ENCODE results near the gene SLC25A51.
A peak's percentile ranks its signal among the peaks of the same experiment; 100 is the strongest.
"Not testable (repeated sequence)": the region's sequence is repeated elsewhere in the genome, so short reads cannot be mapped to it uniquely, and the experiment has no call there.

SLC25A51 gene

DNA sequence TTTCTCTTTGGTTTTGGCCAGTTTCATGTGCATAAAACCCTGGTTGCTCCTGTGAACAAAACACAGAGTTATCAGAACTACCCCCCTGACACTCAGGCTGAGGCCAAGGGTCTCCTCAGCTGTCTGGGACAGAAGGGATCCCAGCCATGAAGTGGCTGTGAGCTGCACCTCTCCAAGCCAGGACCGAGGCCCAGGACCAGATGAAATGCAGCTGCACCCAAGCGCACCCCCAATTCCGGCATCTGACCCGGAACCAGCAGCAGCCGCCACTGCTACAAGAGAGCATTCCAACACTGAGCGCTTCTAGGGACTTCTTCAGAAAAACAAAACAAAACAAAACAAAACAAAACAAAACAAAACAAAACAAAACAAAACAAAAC lies 16.0 kb upstream of the SLC25A51 start:
- DNase-seq (ENCODE audit: low read depth in 2 of 2) = no peak

DNA sequence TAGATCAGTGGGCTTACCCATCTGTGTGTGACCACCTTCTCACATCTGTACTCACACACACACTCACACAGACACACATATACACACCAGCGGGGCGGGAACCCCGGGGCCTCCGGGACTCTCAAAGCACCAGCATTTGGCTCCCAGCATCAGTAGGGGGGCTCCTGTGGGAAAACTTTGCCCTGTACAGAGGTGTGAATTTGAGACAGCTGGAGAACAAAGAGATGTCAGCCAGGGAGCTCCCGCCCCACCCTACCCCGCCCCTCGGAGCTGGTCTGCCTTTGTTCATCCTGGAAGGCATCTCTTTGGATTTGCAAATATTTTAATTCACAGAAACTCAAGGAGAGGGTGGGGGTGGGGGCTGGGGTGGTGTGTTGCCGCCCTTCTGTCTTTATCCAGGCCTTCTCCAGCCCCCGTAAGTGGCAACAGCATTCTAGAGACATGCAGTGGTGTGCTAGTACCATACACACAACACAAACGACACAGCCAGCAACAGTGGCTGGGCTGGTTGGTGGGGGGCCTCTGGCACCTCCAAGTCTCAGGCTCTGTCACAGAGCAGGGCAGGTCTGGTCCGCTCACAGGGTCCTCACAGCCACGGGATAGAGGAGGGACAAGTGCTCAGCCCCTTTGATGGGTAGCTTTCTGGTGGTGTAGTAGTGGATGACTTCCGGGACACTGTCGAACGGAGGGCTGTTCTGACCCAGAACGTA lies 15.5 kb upstream of the SLC25A51 start:
- DNase-seq (ENCODE audit: low read depth in 2 of 2) = no peak

DNA sequence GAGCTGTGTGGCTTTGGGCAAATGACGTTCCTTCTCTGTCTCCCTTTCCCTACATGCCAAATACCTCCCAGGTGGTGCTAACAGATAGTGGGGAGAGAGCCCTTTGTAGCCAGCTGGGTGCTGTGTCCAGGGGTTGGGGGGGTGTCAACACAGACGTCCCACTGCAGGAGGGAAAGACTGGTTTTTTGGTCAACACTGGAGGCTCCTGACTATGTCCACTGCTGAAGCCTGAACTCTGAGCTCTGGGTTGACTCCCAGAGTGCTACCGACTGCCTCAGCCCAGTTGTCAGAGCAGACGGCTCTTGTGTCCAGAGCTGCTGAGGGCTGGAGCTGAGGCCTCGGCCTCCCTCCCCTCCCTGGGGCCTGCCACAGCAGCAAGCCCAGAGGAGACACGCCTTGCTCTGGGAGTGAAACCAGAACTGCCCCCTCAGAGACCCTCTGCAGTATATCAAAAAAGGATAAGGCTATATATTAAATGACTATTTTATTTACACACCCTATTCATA lies 14.8 kb upstream of the SLC25A51 start:
- DNase-seq (ENCODE audit: low read depth in 2 of 2) = no peak

DNA sequence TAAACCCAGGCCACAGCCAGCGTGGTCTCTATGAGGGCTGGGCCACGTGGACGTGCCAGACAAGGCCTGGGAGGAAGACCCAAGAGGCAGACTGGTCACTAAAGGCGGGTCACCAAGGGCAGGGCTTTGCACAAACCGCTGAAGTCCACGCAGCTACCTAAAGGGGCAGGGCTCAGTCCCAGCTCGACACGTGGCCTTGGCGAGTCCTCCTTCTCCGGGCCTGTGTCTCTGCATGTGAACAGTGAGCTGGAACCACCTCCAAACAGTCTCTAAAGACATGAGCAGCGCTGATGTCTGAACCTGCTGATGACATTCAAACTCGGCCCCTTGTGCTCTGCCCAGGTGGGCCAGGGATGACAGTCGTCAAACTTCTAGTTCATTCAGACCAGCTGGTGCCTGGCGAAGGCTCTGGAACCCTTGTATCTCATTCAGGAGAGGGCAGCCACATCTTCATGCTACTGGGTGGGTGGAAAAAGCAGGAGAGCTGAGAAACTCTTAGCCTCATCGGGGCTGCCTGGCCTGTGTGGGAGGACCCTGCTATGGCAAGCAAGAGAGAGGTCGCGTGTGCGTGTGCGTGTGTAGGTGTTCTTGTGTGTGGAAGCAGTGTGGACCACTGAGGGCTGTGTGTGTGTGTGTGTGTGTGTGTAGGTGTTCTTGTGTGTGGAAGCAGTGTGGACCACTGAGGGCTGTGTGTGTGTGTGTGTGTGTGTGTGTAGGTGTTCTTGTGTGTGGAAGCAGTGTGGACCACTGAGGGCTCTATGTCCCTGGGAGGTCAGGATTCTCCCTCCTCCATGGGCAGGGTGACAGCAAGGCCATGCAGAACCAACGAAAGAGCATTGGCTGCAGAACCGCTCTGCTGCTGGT lies 14.1 kb upstream of the SLC25A51 start:
- DNase-seq (ENCODE audit: low read depth in 2 of 2) = no peak

DNA sequence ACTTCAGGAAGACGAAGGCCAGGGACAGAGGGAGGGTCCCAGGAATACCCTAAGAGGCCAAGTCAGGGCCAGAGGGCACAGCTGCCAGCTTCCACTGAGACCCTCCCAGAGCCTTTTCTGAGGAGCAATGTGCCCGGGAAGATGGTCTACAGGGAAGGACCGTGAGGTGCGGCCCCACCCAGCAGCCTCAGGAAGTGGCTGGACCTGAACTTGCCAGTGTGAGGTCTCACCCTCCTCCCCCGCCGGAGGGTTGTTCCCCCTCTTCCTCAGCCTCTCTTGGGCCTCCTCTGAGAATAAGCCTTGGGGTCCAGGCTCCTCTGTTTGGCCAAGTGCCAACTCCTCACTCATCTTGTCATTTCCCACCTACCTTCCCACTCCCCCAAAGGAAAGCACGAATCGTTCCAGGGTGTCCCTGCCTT lies 13.4 kb upstream of the SLC25A51 start:
- no peak for DNase-seq (ENCODE audit: low read depth in 2 of 2)

DNA sequence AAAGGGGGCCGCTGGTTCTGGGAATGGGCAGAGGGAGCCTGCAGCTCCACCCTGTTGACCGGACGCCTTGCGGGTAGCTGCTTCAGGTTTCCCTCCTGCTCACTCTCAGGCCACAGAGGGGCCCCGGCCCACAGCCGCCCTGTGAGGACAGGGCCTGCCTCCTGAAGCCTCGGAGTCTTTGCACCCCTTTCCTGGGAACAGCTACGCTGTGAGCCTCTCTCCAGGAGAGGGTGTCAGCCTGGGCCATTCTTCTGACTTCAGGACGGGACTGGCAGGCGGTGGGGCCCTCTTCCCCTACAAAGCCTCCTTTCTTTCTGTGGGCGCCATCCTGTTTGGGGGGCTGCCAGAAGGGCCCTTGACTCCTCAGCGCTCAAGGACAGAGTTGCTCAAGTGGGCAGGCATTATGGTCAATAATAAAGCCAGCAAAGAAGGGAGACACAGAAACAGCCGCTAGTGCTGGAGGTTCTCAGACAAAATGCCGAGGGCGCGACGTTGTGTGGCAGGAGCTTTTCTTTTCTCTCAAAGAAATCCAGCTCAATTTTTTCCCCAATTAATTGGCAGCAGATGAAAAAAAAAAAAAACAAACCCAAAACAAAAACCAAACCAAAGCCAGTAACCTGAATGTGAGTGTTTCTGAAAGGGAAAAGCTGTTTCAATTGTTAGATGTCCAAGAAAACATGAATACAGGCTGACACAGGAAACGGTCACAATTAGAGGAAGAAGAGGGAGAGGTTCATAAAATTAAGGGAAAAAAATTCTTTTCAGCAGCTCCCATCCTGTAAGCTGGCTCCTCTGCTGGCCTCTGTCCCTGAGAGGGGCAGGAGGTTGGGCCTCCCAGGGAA lies 12.8 kb upstream of the SLC25A51 start:
- no peak for DNase-seq (ENCODE audit: low read depth in 2 of 2)

DNA sequence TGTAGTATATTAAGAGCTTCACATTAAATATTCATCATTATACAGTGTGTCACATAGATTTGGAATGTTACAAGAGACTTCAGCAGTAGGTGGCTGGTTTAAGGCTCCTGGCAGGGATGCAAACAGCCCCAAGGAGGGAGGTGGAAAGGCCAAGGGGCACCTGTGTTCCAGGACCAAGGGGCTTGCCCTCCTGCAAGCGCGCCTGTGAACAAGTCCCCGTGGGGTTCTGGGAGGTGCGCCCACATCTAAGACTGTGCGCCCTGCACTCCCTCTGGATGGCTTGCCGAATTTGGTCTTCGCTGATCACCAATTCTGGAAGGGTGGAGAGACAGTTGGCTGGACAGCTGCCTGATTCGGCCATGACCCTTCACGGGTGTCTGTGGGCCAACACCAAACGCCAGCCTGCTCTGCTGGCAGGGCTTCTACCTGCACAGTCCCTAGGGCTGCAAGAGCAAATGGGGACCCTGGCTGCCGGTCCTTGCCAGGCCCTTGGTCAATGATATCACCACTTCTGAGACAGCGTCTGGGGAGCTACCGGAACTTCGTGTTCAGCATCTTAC lies 12.1 kb upstream of the SLC25A51 start:
- DNase-seq (ENCODE audit: low read depth in 2 of 2) = no peak

DNA sequence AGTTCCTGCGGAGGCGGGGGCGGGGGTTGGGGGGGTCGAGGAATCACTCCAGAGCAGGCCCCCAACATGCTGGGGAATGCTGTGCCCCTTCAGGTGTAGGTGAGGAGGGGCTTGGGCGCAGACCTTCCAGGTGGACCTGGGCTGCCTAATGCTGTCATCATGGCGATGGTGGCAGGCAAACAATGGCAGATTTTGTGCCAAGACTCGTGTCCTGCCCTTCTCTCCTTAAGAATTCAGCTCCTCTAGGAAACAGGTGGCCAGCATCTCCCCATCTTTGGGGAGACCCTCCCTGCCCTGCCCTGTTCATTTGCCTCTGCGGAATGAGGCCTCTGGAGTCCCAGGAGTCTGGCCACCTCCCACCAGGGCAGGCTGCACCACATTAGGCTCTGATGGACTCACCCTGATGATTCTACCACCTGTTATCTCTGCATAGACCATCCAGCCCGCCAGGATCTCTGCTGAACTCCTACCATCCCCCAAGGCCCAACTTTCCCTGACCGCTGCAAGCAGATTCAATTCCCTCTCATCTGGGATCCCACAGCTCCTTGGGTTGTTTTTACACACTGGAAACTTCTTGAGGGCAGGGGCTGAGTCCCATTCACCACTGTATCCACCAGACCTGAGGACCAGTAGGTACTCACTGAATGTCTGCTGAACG lies 10.9 kb upstream of the SLC25A51 start:
- DNase-seq (ENCODE audit: low read depth in 2 of 2) = no peak

DNA sequence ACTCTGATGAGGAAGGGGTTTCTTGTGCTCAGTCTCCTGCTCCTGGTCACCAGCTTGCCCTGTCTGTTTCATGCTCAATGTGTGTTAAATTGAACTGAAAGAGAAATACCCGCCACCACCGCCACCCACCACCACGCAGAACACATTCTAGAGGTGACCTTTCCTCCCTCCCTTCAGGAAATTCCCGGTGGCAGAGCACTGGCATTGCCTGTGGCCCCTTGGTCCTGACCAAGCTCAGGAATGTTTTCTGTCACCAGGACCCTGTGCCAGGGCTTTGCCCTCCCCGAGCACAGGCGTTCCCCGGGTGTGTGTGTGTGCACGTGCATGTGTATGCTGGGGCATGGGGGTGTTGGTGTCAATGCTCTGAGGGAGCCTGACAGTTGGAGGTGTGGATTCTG lies 10.2 kb upstream of the SLC25A51 start:
- DNase-seq (ENCODE audit: low read depth in 2 of 2) = no peak

DNA sequence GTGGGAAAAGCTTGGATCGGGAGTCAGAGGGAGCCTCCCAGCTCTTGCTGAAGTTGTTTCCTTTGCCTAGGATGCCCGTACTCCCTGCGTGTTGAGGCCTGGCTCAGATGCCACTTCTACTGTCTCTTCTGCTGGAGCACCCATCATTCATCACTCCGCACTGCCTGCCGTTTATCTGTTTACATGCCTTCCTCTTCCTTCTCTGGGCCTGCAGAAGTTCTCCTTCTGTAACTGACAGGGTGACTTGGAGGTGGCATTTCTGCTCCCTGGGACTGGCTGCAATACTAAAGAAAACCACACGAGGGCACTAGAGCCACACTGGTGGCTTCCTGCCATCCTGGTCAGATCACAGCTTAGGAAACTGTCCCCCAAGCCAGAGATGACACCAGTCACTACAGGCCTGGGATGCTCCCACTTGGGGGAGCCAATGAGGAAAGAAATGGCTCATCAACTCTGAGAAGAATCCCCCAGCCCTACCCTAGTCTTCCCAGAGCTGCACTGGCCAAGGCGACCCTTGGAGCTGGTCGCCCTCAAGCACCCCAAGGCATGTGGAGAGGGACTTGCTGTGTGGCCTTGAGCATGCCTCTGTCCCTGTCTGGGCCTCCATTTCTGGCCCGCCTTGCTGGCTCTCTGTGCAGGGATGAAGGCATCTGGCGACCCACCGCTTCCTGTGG lies 9.7 kb upstream of the SLC25A51 start:
- DNase-seq (ENCODE audit: low read depth in 2 of 2) = peak; percentile 70 to 72

DNA sequence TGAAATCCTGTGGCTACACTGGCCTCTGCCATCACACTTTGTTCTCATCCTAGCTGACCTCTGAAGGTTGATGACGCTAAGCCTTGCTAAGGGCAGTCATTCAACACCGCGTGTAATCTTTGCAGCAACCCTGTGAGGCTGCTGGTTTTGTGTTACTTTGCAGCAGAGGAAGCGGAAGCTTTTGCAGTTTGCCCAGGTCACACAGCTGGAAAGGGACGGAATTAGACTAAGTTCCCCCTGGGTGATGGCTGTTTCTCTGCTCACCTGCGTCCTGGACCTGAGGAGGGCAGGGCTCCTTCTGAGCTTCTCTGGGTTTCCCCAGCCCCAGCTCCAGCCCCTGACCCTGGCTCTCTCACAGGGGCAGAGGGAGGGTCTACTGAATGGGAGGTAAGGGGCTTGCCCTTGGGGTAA lies 7.3 kb upstream of the SLC25A51 start:
- DNase-seq (ENCODE audit: low read depth in 2 of 2) = no peak

DNA sequence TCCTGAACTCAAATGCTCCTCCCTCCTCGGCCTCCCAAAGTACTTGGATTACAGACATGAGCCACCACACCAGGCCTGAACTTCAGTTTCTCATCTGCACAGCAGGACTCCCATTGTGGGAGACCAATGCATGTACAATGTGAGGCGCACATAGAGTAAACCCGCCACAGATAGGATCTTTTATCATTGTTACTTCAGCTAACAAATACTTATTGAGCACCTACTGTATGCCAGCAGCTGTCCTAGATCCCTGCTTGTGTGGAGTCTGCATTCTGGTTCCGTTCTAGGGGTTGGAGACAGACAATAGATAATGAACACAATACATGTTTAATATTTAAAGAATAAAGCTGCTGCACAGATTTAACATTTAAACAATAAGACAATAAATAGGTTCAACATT lies 6.3 kb upstream of the SLC25A51 start:
- no peak for DNase-seq (ENCODE audit: low read depth in 2 of 2)

DNA sequence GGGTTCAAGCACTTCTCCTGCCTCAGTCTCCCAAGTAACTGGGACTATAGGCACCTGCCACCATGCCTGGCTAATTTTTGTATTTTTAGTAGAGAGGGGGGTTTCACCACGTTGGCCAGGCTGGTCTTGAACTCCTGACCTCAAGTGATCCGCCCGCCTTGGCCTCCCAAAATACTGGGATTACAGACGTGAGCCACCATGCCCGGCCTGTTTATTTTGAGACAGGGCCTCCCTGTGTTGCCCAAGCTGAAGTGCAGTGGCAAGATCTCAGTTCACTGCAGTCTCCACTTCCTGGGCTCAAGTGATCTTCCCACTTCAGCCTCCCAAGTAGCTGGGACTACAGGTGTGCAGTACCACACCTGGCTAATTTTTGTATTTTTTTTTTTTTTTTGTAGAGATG lies 5.9 kb upstream of the SLC25A51 start:
- not testable (repeated sequence) for DNase-seq (ENCODE audit: low read depth in 2 of 2)

DNA sequence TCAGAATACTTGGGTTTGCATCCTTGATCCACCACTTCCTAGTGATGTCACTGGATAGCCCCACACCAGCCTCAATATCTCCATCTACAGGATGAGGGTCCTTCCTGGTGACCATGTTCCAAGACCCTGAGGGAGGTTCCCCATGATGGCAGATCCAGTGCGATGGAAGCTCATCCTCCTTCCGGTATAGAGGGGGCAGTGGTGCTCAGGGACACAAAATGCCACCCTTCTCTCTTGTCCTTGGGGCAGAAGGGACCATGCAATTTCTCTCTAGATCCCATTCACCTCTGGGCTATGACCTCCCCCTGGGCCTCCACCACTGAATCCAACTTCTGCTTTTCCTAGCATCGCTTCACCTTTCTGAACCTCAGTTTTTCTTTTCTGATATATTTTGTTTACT lies 5.4 kb upstream of the SLC25A51 start:
- no peak for DNase-seq (ENCODE audit: low read depth in 2 of 2)

DNA sequence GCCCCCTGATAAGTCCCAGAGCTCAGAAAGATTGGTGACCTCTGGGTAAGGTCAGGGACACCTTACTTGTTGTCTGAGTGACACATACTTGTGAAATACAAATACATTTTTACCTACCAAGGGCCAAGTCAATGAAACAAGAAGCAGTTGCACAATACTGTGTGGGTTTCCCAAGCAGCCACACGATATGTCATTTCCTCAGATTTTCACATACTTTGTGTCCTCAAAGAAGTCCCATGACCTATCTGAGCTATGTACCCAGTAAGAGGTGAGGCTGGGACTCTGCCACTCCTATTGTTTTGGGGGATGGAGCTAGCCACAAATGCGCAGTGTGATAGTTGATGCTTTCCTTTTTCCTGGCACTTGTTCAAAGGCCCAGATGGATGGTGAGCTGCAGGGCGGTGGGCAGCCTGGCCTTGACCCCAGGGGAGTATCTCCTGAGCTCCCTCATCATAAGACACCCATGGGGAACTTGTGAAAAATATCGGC lies 4.8 kb upstream of the SLC25A51 start:
- DNase-seq (ENCODE audit: low read depth in 2 of 2) = no peak

DNA sequence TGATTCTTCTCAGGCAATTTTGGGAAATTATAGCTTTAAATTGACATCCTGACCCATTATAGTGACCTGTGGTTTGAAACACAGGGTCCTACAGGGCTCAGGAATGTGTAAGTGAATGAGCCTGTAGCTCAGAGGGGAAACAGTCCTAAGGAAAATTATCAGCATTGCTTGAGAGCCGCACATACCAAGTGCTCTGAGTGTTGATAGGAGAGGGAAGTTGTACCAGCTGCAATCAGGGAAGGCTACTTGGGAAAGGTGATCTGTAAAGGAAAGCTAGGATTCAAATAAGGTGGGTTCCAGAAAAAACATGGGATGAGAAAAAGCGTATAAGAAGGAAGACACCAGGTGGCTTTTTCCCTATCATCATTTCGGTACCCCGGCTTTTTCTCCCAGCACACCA lies 4.4 kb upstream of the SLC25A51 start:
- DNase-seq (ENCODE audit: low read depth in 2 of 2) = no peak

DNA sequence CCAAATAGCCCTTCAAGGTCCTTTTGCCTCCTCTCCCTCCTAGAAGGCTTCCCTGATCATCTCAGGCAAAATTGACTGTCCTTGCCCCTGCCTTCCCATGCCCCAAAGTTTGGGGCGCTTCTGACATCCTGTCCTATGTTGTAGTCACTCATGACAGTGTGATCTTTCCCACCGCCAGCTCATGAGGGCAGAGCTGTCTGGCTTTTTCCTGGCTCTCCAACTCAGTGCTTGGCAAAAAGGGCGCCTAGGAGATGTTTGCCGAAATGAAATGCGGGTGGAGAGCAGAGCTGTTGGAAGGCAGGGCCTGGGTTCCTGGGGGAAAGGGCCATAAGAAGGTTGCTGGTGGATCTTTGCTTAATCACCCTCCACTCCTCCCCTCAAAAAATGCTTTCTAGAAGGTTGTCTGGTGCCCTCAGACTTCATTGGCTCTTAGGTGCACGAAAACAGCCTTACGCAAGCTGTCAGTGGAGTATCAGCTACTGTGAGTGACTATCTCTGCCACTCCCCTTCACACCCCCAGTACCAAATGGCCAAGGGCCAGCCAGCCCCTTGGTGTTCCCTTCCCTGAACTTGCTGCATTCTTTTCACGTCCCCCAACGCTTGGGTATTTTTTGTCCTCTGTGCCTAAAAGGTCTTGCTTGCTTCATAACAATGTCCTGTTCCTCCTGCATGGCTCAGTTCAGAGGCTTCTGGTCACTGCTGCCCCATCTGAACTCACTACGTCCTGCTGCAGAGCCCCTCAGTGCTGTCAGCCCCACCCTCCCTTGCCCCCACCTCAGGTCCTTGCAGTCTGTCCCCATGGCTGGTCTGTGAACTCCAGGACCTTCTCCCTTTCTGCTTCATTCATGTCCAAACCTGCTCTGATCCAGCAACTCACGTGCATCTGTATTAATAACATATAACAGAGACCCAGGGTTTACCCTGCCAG lies 2.6 kb upstream of the SLC25A51 start:
- DNase-seq (ENCODE audit: low read depth in 2 of 2) = no peak

DNA sequence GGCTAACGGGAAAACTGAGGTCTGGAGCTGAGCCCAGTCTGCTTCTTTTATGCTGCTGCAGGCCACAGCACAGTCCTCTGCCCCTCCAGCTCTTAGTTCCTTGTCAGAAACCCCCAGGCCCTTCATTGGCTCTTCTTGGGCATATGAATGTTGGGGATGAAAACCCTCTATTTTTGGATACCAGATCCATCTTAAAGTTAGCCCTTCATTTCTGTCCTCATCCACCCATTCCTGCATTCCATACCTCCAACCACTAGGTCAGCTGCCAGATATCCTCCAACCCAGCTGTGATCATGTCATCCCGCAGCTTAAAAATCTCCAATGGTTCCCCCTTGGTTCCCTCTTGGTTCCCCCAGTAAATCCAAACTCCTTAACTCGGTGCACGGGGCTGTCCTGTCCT lies 1.8 kb upstream of the SLC25A51 start:
- DNase-seq (ENCODE audit: low read depth in 2 of 2) = no peak

DNA sequence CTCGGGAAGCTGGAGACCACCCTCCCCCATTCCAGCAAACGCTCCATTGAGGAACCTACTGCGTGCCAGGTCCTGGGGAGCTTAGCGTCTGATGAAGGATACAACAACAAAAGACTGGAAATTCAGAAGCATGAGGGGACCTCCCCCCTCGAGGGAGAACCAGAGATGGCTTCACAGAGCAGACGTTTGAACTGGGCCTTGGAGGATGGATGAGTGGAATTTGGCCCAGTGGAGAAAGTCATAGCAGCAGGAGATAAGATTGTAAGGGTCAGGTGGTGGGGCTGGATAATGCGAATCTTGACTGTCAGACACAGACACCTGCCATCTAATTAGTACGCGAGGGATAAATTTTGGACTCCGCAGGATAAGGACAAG lies 1.2 kb upstream of the SLC25A51 start:
- DNase-seq (ENCODE audit: low read depth in 2 of 2) = no peak

All from stimulated activated CD8-positive, alpha-beta memory T cell treated with anti-CD3 and anti-CD28 coated beads, Interleukin-7, amount 100 ng/mL, for 1 hour (primary cell).